ENCODE measurements around the gene NAA20. TPM values are rescaled to one million over a fixed set of nuclear protein-coding genes. Genes with fewer than 3 reads are reported as not detected.
"Not testable (repeated sequence)": the region's sequence is repeated elsewhere in the genome, so short reads cannot be mapped to it uniquely, and the experiment has no call there.

Gene NAA20
- total RNA-seq, 1 donor from 2014 or later = 38.9 TPM

- no peak for DNase-seq (ENCODE audit: low spot score in 2 of 2, unreplicated experiment in 2 of 2)
- Mint-ChIP-seq H3K36me3 (peaks cover 30% of the 10 kb centered on the region), H3K4me3 (no peak overlapping the region), H3K4me1 (peaks cover 41% of the 10 kb centered on the region), H3K9me3 (no peaks in the 10 kb centered on the region), H3K27me3 (ENCODE audit: low read depth) (no peaks in the 10 kb centered on the region), H3K27ac (no peak overlapping the region)
- TF ChIP-seq CTCF (IDR thresholded peaks at IDR 0.05; ENCODE audit: unreplicated experiment) = no peak
These were observed 18.0 kb upstream of the NAA20 start for GRCh38 chr20:19998990-19999705.

- no peak overlapping the region for H3K4me3 Mint-ChIP-seq
- H3K4me1 Mint-ChIP-seq = peaks cover 30% of the 10 kb centered on the region
- H3K27ac Mint-ChIP-seq = no peak overlapping the region
- no peaks in the 10 kb centered on the region for H3K27me3 Mint-ChIP-seq (ENCODE audit: low read depth)
- no peak for TF ChIP-seq CTCF (IDR thresholded peaks at IDR 0.05; ENCODE audit: unreplicated experiment)
- H3K9me3 Mint-ChIP-seq = no peaks in the 10 kb centered on the region
- DNase-seq (ENCODE audit: low spot score in 2 of 2, unreplicated experiment in 2 of 2) = no peak
- peaks cover 29% of the 10 kb centered on the region for H3K36me3 Mint-ChIP-seq
These were observed 16.8 kb upstream of the NAA20 start for GRCh38 chr20:20000211-20000968.

GRCh38 chr20:20002101-20002998 is 14.8 kb upstream of the NAA20 start:
- peaks cover 24% of the 10 kb centered on the region for H3K36me3 Mint-ChIP-seq
- peaks cover 29% of the 10 kb centered on the region for H3K4me1 Mint-ChIP-seq
- TF ChIP-seq CTCF (IDR thresholded peaks at IDR 0.05; ENCODE audit: unreplicated experiment) = no peak
- no peak overlapping the region for H3K4me3 Mint-ChIP-seq
- no peaks in the 10 kb centered on the region for H3K27me3 Mint-ChIP-seq (ENCODE audit: low read depth)
- peak overlapping the region; percentile 70 for H3K27ac Mint-ChIP-seq
- H3K9me3 Mint-ChIP-seq = no peaks in the 10 kb centered on the region
- no peak for DNase-seq (ENCODE audit: low spot score in 2 of 2, unreplicated experiment in 2 of 2)

GRCh38 chr20:20003031-20003954 is 13.9 kb upstream of the NAA20 start:
- TF ChIP-seq CTCF (IDR thresholded peaks at IDR 0.05; ENCODE audit: unreplicated experiment) = no peak
- peaks cover 29% of the 10 kb centered on the region for H3K4me1 Mint-ChIP-seq
- H3K9me3 Mint-ChIP-seq = no peaks in the 10 kb centered on the region
- no peak for DNase-seq (ENCODE audit: low spot score in 2 of 2, unreplicated experiment in 2 of 2)
- peaks cover 24% of the 10 kb centered on the region for H3K36me3 Mint-ChIP-seq
- peak overlapping the region; percentile 70 for H3K27ac Mint-ChIP-seq
- H3K27me3 Mint-ChIP-seq (ENCODE audit: low read depth) = no peaks in the 10 kb centered on the region
- H3K4me3 Mint-ChIP-seq = peak overlapping the region; percentile 4

GRCh38 chr20:20003955-20004322 is 13.2 kb upstream of the NAA20 start:
- not testable (repeated sequence) for H3K9me3 Mint-ChIP-seq; H3K4me3 Mint-ChIP-seq; H3K27me3 Mint-ChIP-seq (ENCODE audit: low read depth); DNase-seq (ENCODE audit: low spot score in 2 of 2, unreplicated experiment in 2 of 2)
- Mint-ChIP-seq H3K4me1 (peaks cover 29% of the 10 kb centered on the region), H3K27ac (peak overlapping the region; percentile 70), H3K36me3 (peaks cover 17% of the 10 kb centered on the region)
